Measurements from ENCODE around the gene GDA. TPM values are rescaled to one million over a fixed set of nuclear protein-coding genes. Genes with fewer than 3 reads are reported as not detected.

The GDA gene
- total RNA-seq (2021; fragmentation: NEBNext Ultra II Directional; extraction: Animal tissue kit (Norgen Biotek cat#: 25700)) (3.0 TPM in 2 replicates), polyA plus RNA-seq (2011; rRNA removed) (0.17 and 0.35 TPM in 2 replicates), polyA minus RNA-seq (2011; rRNA and poly(A)+ RNA removed) (0.95 and 1.5 TPM in 2 replicates)
- polyA plus RNA-seq (2011; cell fraction: cytosol; rRNA removed), result 0.43 TPM
- 0.48 TPM for polyA plus RNA-seq (2011; cell fraction: nucleus; rRNA removed)
- 0.42 to 0.69 TPM (median 0.46 TPM) in 4 replicates for polyA plus RNA-seq (2012, experiment 1 of 2)
- polyA plus RNA-seq (2012, experiment 2 of 2), result not detected
- 2.0 TPM for polyA plus RNA-seq (2013, experiment 1 of 2)
- polyA plus RNA-seq (2013, experiment 2 of 2), result 1.8 TPM
- 1.1 TPM for polyA minus RNA-seq (2011; cell fraction: cytosol; rRNA and poly(A)+ RNA removed)
- 1.5 TPM for polyA minus RNA-seq (2011; cell fraction: nucleus; rRNA and poly(A)+ RNA removed)
- long read RNA-seq, experiment 1, partial matches to known transcripts, result 0 of 1 reads
- long read RNA-seq, experiment 1, other reads (novel, unspliced or antisense), result 1 of 1 reads
- long read RNA-seq, experiment 2, partial matches to known transcripts, result 0 of 1 reads
- long read RNA-seq, experiment 2, other reads (novel, unspliced or antisense), result 1 of 1 reads

- Histone ChIP-seq H2BK15ac (ENCODE audit: low read length) (no peak within 1 kb of the TSS), H2BK20ac (ENCODE audit: low read length) (peak within 1 kb of the TSS; percentile 61; the same call in 1 of the 2 replicates), H3K9ac (replicated peaks in 1 of 4; ENCODE audit: extremely low read depth in 1 of 4, low read depth in 3 of 4, low read length in 3 of 4) (peak within 1 kb of the TSS in 2 of 4 experiments; percentile 20 to 29; a peak in 3 of 7 replicates), H3K79me2 (ENCODE audit: control insufficient read depth in 1 of 2, insufficient read depth in 2 of 2, low read length in 2 of 2) (no peaks in the 10 kb centered on the region), H3K4me2 (ENCODE audit: insufficient read depth in 1 of 2, low read depth in 2 of 2, low read length in 2 of 2) (peak within 1 kb of the TSS; percentile 65 to 97), H3K9me3 (ENCODE audit: insufficient read depth in 2 of 2, low read depth in 1 of 2, low read length in 1 of 2) (no peaks in the 10 kb centered on the region), H3K18ac (ENCODE audit: extremely low read depth, low read length) (no peak within 1 kb of the TSS; the same call in 1 of the 2 replicates), H3K79me1 (ENCODE audit: low read depth, low read length) (no peaks in the 10 kb centered on the region; the same call in 1 of the 2 replicates), H3K36me3 (ENCODE audit: control insufficient read depth in 2 of 4, insufficient read depth in 4 of 4, low read length in 3 of 4) (no peaks in the 10 kb centered on the region), H3K23me2 (ENCODE audit: low read depth, low read length) (peaks cover 6% of the 10 kb centered on the region; the same call in 1 of the 2 replicates), H4K5ac (ENCODE audit: insufficient read length, low read depth, low read length) (no peak within 1 kb of the TSS), H3K56ac (replicated peaks; ENCODE audit: insufficient read length, low read depth, low read length) (no peak within 1 kb of the TSS), H3K4me3 (ENCODE audit: extremely low read depth in 1 of 4, insufficient read depth in 2 of 4, low read depth in 3 of 4, low read length in 4 of 4) (peak within 1 kb of the TSS; percentile 22 to 63 (median 47)), H2AFZ (ENCODE audit: low read length) (peak within 1 kb of the TSS; percentile 79; the same call in 1 of the 2 replicates), H4K91ac (replicated peaks; ENCODE audit: insufficient read length, low read length) (no peak within 1 kb of the TSS), H3K27me3 (replicated peaks in 1 of 4; ENCODE audit: control insufficient read depth in 3 of 4, extremely low read depth in 1 of 4, insufficient read depth in 3 of 4, low read length in 3 of 4) (peaks cover 14 to 31% (median 27%) of the 10 kb centered on the region in 4 experiments), H3K4me1 (replicated peaks in 1 of 4; ENCODE audit: control insufficient read depth in 3 of 4, insufficient read depth in 4 of 4, low read length in 3 of 4) (peaks cover 0 to 9% (median 2%) of the 10 kb centered on the region in 4 experiments; a peak in 4 of 7 replicates), H3K14ac (ENCODE audit: insufficient read length) (no peak within 1 kb of the TSS), H2AK5ac (ENCODE audit: low read depth, low read length) (no peak within 1 kb of the TSS), H3K27ac (ENCODE audit: low read depth, low read length) (no peak within 1 kb of the TSS), H2BK5ac (ENCODE audit: low read depth, low read length) (no peak within 1 kb of the TSS; the same call in 1 of the 2 replicates), H3K4ac (replicated peaks; ENCODE audit: insufficient read length, low read depth, low read length) (no peak within 1 kb of the TSS), H2BK120ac (replicated peaks; ENCODE audit: low read depth, low read length) (no peak within 1 kb of the TSS), H4K20me1 (replicated peaks in 1 of 2; ENCODE audit: control insufficient read depth in 1 of 2, insufficient read depth in 2 of 2, low read length in 2 of 2) (no peaks in the 10 kb centered on the region), H4K8ac (ENCODE audit: extremely low read depth, insufficient read depth, low read length) (no peak within 1 kb of the TSS), H3K23ac (ENCODE audit: insufficient read length) (no peak within 1 kb of the TSS), H2BK12ac (ENCODE audit: low read depth, low read length) (peak within 1 kb of the TSS; percentile 75; the same call in 1 of the 2 replicates)
- peak; percentile 25 to 76 for DNase-seq (ENCODE audit: low read depth in 1 of 2, low spot score in 2 of 2)
- ChIA-PET CTCF (ENCODE audit: partially characterized antibody) (interaction anchor here (1.0 to 2.9 kb wide), 3 partner anchors 9 to 110 kb away, joined by 3 to 11 read pairs (median 4); no protein-coding TSS in a partner anchor), POLR2A (ENCODE audit: partially characterized antibody) (no interaction called here)
- 6% methylated on average over 67 of the region's 70 CpGs; no CpG with 5 or more reads in 1 of the 2 experiments for WGBS, 2 experiments (ENCODE audit: extremely low coverage in 1 of 2, insufficient coverage in 1 of 2, insufficient read length in 1 of 2, insufficient replicate concordance in 2 of 2, low coverage in 1 of 2, low lambda C conversion rate in 2 of 2, missing lambda C conversion rate in 1 of 2)
- no peak for FAIRE-seq
- TF ChIP-seq MAX (IDR thresholded peaks at IDR 0.05) (peak; percentile 98), SAP30 (IDR thresholded peaks at IDR 0.05; ENCODE audit: insufficient read depth, insufficient replicate concordance, low read length) (no peak), SUZ12 (IDR thresholded peaks at IDR 0.05; ENCODE audit: low read length) (peak; percentile 93), RNF2 (IDR thresholded peaks at IDR 0.05; ENCODE audit: borderline replicate concordance, low read depth, low read length, missing control alignments, poor library complexity, severe bottlenecking) (peak; percentile 73), CBX8 (IDR thresholded peaks at IDR 0.05; ENCODE audit: borderline replicate concordance, low read depth, low read length) (no peak), USF2 (IDR thresholded peaks at IDR 0.05; ENCODE audit: low read length) (no peak)
Observed at GRCh38 chr9:72149231-72149975, at the start of gene GDA. Gene GDA, plus strand, starts transcription at chr9:72149440. Its CDS starts 120 bp downstream, at chr9:72149560.
